ENCODE data around the gene JUP. TPM values are rescaled to one million over a fixed set of nuclear protein-coding genes. Genes with fewer than 3 reads are reported as not detected.

The JUP gene
- total RNA-seq, 4 donors from 2014 or later, result 709 to 2,355 (median 1,148) TPM

DNA sequence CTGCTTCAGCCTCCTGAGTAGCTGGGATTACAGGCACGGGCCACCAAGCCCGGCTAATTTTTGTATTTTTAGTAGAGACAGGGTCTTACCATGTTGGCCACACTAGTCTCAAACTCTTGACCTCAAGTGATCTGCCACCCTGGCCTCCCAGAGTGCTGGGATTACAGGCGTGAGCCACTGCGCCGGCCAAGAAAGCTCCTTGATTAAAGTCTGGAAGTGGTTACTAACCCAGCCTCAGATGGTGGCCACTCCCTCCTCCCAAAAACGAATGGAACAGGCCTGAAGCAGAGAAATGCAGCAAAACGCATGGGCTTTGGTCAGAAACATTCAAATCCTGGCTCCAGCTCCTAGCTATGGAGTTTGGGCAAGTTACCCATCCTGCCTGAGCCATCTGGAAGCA, 37.6 kb upstream of the JUP start:
- TF ChIP-seq, protein P1, sequence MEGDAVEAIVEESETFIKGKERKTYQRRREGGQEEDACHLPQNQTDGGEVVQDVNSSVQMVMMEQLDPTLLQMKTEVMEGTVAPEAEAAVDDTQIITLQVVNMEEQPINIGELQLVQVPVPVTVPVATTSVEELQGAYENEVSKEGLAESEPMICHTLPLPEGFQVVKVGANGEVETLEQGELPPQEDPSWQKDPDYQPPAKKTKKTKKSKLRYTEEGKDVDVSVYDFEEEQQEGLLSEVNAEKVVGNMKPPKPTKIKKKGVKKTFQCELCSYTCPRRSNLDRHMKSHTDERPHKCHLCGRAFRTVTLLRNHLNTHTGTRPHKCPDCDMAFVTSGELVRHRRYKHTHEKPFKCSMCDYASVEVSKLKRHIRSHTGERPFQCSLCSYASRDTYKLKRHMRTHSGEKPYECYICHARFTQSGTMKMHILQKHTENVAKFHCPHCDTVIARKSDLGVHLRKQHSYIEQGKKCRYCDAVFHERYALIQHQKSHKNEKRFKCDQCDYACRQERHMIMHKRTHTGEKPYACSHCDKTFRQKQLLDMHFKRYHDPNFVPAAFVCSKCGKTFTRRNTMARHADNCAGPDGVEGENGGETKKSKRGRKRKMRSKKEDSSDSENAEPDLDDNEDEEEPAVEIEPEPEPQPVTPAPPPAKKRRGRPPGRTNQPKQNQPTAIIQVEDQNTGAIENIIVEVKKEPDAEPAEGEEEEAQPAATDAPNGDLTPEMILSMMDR (IDR thresholded peaks at IDR 0.05), result no peak
- no peak for TF ChIP-seq POLR2A (IDR thresholded peaks at IDR 0.05)
- Histone ChIP-seq H3K36me3 (peaks cover 0 to 47% (median 4%) of the 10 kb centered on the region in 3 donors), H3K4me3 (no peak overlapping the region), H3K27me3 (peaks cover 0 to 14% (median 0%) of the 10 kb centered on the region in 4 donors), H3K9me3 (no peaks in the 10 kb centered on the region), H3K27ac (no peak overlapping the region), H3K4me1 (no peaks in the 10 kb centered on the region)
- intact Hi-C loops (cut with DNase I), result no loop called here
- WGBS, 2 donors, result 54 to 69% methylated on average over 3 to 6 of the region's 7 CpGs
- no peak for DNase-seq

DNA sequence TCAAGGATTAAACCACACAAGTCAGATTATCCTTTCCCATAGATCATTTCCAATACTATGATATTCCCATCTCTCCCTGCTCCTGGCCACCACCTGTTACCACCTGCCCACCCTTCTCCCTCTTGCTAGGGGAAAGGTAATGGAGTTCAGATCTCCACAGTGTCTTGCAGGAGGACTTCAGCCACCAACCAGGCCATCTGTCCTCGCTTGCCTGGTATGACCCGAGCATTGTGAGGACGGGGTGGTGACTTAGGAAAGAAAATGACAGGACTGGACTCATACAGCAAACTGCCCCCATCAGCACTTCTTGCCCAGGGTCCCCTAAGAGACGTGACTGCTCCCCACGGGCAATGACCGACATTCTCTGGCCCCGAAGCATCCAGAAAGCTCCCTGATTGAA, 37.1 kb upstream of the JUP start:
- TF ChIP-seq, protein P1 (IDR thresholded peaks at IDR 0.05), result no peak
- no peak for TF ChIP-seq POLR2A (IDR thresholded peaks at IDR 0.05)
- H3K36me3 ChIP-seq, result peaks cover 0 to 42% (median 4%) of the 10 kb centered on the region in 3 donors
- no peak for DNase-seq
- H3K4me1 ChIP-seq, result no peaks in the 10 kb centered on the region
- no peaks in the 10 kb centered on the region for H3K9me3 ChIP-seq
- H3K27ac ChIP-seq, result no peak overlapping the region
- peaks cover 0 to 15% (median 0%) of the 10 kb centered on the region in 4 donors for H3K27me3 ChIP-seq
- 81 to 88% methylated on average over 4 to 7 of the region's 7 CpGs for WGBS, 2 donors
- no peak overlapping the region for H3K4me3 ChIP-seq
- intact Hi-C loops (cut with DNase I), result no loop called here

DNA sequence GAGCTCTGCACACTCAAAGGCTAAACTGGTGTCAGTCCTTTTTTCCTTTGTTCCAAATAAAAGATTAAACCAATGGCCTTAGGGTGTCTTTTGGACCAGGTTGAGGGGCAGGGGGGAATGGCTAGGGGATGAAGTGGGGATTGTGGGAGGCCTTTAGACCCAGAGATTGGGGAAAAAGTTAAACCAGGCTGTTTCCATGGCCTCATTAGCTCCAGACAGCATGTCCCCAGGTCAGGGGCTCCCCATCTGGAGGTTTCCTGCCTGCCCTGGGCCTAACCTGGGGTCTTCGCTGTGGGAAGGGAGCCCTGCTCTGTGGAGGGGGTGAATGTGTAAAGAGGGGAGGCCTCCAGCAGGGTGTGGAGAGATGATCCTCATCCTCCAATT, 36.6 kb upstream of the JUP start:
- Histone ChIP-seq H3K36me3 (peaks cover 0 to 38% (median 0%) of the 10 kb centered on the region in 3 donors), H3K27ac (no peak overlapping the region), H3K4me1 (no peaks in the 10 kb centered on the region), H3K4me3 (no peak overlapping the region), H3K27me3 (peaks cover 0 to 15% (median 0%) of the 10 kb centered on the region in 4 donors), H3K9me3 (no peaks in the 10 kb centered on the region)
- no peak for TF ChIP-seq POLR2A (IDR thresholded peaks at IDR 0.05)
- TF ChIP-seq, protein P1 (IDR thresholded peaks at IDR 0.05), result no peak
- WGBS, 2 donors, result 82 to 83% methylated on average over 1 of the region's 1 CpG
- no peak for DNase-seq
- intact Hi-C loops (cut with DNase I), result no loop called here

DNA sequence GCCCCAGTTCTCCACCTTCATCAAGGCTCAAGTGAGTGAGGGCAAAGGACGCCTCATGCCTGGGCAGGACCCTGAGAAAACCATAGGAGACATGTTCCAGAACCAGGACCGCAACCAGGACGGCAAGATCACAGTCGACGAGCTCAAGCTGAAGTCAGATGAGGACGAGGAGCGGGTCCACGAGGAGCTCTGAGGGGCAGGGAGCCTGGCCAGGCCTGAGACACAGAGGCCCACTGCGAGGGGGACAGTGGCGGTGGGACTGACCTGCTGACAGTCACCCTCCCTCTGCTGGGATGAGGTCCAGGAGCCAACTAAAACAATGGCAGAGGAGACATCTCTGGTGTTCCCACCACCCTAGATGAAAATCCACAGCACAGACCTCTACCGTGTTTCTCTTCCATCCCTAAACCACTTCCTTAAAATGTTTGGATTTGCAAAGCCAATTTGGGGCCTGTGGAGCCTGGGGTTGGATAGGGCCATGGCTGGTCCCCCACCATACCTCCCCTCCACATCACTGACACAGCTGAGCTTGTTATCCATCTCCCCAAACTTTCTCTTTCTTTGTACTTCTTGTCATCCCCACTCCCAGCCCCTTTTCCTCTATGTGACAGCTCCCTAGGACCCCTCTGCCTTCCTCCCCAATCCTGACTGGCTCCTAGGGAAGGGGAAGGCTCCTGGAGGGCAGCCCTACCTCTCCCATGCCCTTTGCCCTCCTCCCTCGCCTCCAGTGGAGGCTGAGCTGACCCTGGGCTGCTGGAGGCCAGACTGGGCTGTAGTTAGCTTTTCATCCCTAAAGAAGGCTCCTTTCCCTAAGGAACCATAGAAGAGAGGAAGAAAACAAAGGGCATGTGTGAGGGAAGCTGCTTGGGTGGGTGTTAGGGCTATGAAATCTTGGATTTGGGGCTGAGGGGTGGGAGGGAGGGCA, 36.0 kb upstream of the JUP start:
- peaks cover 0 to 31% (median 0%) of the 10 kb centered on the region in 3 donors for H3K36me3 ChIP-seq
- peaks cover 0 to 15% (median 0%) of the 10 kb centered on the region in 4 donors for H3K27me3 ChIP-seq
- H3K27ac ChIP-seq, result no peak overlapping the region
- H3K9me3 ChIP-seq, result no peaks in the 10 kb centered on the region
- H3K4me3 ChIP-seq, result no peak overlapping the region
- TF ChIP-seq, protein P1 (IDR thresholded peaks at IDR 0.05), result no peak
- no peak for TF ChIP-seq POLR2A (IDR thresholded peaks at IDR 0.05)
- H3K4me1 ChIP-seq, result no peaks in the 10 kb centered on the region
- DNase-seq, result no peak
- WGBS, 2 donors, result 79 to 82% methylated on average over 10 of the region's 12 CpGs
- intact Hi-C loops (cut with DNase I), result no loop called here

DNA sequence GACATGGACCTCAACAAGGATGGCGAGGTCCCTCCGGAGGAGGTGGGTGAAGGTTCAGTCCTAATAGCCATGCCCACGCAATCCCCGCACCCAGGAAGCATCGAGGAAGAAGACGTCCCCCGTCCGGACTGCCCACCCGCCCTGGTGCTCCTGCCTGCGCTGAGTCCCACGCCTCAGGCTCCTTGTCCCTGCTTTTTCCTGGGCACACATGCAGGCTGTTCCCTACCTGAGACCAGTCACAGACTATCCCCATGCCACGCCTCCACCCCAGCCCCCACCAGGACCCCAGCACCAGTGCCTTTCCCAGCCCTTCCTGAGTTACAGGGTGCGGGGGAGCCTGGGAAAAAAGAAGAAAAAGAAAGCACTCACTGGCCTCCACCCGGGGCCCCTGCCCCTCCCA, 35.3 kb upstream of the JUP start:
- no peak overlapping the region for H3K27ac ChIP-seq
- no peaks in the 10 kb centered on the region for H3K9me3 ChIP-seq
- TF ChIP-seq, protein P1 (IDR thresholded peaks at IDR 0.05), result no peak
- TF ChIP-seq POLR2A (IDR thresholded peaks at IDR 0.05), result no peak
- DNase-seq, result no peak
- peaks cover 0 to 24% (median 0%) of the 10 kb centered on the region in 3 donors for H3K36me3 ChIP-seq
- WGBS, 2 donors, result 84% methylated on average over 7 to 9 of the region's 14 CpGs
- no peaks in the 10 kb centered on the region for H3K4me1 ChIP-seq
- peaks cover 0 to 15% (median 0%) of the 10 kb centered on the region in 4 donors for H3K27me3 ChIP-seq
- intact Hi-C loops (cut with DNase I), result no loop called here
- H3K4me3 ChIP-seq, result no peak overlapping the region

Measured in esophagus squamous epithelium (tissue), 5 donors.